Raji (cell line): ENCODE data around the gene ALPG.

Source experiments
- POLR2A ChIP-seq: IDR thresholded peaks from 2 replicates; pipeline ENCODE4 v1.6.1; 2011; ENCODE audit warnings: low read depth, low read length, control low read depth; ENCODE audit not compliant: insufficient read depth

ALPG gene

GRCh38 chr2:232406556-232407310 lies at the start of gene ALPG:
Gene ALPG, plus strand, starts transcription at chr2:232406844. Its CDS starts 51 bp downstream, at chr2:232406895.
- no peak for TF ChIP-seq POLR2A

- TF ChIP-seq POLR2A, result no peak
Observed at GRCh38 chr2:232361646-232362045, 45.0 kb upstream of the ALPG start.

- TF ChIP-seq POLR2A, result no peak
Observed at GRCh38 chr2:232362174-232362900, 44.3 kb upstream of the ALPG start.

GRCh38 chr2:232363784-232364615 lies 42.6 kb upstream of the ALPG start:
- no peak for TF ChIP-seq POLR2A

GRCh38 chr2:232365621-232366321 lies 40.9 kb upstream of the ALPG start:
- TF ChIP-seq POLR2A, result no peak

- no peak for TF ChIP-seq POLR2A
Observed at GRCh38 chr2:232367016-232367415, 39.6 kb upstream of the ALPG start.

GRCh38 chr2:232367591-232368233 lies 38.9 kb upstream of the ALPG start:
- TF ChIP-seq POLR2A, result no peak

- TF ChIP-seq POLR2A, result no peak
Observed at GRCh38 chr2:232368311-232368731, 38.3 kb upstream of the ALPG start.

- no peak for TF ChIP-seq POLR2A
Observed at GRCh38 chr2:232369126-232369951, 37.3 kb upstream of the ALPG start.

- no peak for TF ChIP-seq POLR2A
Observed at GRCh38 chr2:232372231-232373208, 34.1 kb upstream of the ALPG start.

- TF ChIP-seq POLR2A, result no peak
Observed at GRCh38 chr2:232374356-232374755, 32.3 kb upstream of the ALPG start.

GRCh38 chr2:232375164-232375563 lies 31.5 kb upstream of the ALPG start:
- TF ChIP-seq POLR2A, result no peak
